GM19467 (cell line): ENCODE measurements around the gene SLC25A30.
"Not testable (repeated sequence)": the region's sequence is repeated elsewhere in the genome, so short reads cannot be mapped to it uniquely, and the experiment has no call there.

Experiments used
- ATAC-seq: cut with Tn5 transposase; IDR thresholded peaks from one replicate; pipeline ENCODE4 v1.9.1; 2021; ENCODE audit warnings: mild to moderate bottlenecking, moderate library complexity; ENCODE audit not compliant: unreplicated experiment

SLC25A30 gene

GRCh38 chr13:45370922-45371406 is 47.2 kb downstream of the SLC25A30 start:
- no peak for ATAC-seq

GRCh38 chr13:45369116-45369515 is 49.1 kb downstream of the SLC25A30 start:
- no peak for ATAC-seq

GRCh38 chr13:45368571-45368970 is 49.6 kb downstream of the SLC25A30 start:
- no peak for ATAC-seq

GRCh38 chr13:45368005-45368404 is 50.2 kb downstream of the SLC25A30 start:
- no peak for ATAC-seq

- peak; percentile 90 for ATAC-seq
These were observed 50.8 kb downstream of the SLC25A30 start for GRCh38 chr13:45367358-45367757.

GRCh38 chr13:45365558-45365885 is 52.7 kb downstream of the SLC25A30 start:
- ATAC-seq = no peak

- no peak for ATAC-seq
These were observed 53.2 kb downstream of the SLC25A30 start for GRCh38 chr13:45364876-45365557.

- ATAC-seq = no peak
These were observed 55.2 kb downstream of the SLC25A30 start for GRCh38 chr13:45362939-45363338.

- no peak for ATAC-seq
These were observed 56.5 kb downstream of the SLC25A30 start for GRCh38 chr13:45361596-45362206.

- no peak for ATAC-seq
These were observed 61.1 kb downstream of the SLC25A30 start for GRCh38 chr13:45356966-45357672.

- no peak for ATAC-seq
These were observed 64.3 kb downstream of the SLC25A30 start for GRCh38 chr13:45353895-45354294.

GRCh38 chr13:45352031-45352430 is 66.1 kb downstream of the SLC25A30 start:
- ATAC-seq = no peak

- ATAC-seq = no peak
These were observed 68.0 kb downstream of the SLC25A30 start for GRCh38 chr13:45350152-45350551.

- ATAC-seq = no peak
These were observed 68.7 kb downstream of the SLC25A30 start for GRCh38 chr13:45349438-45349837.

GRCh38 chr13:45344064-45344463 is 74.1 kb downstream of the SLC25A30 start:
- ATAC-seq = not testable (repeated sequence)
